Lower leg skin (tissue), 3 donors: ENCODE measurements around the gene SMAP1.

Source experiments
- POLR2A ChIP-seq, 2 donors: fragments of 450-650 bp; IDR thresholded peaks; one replicate each; pipeline ENCODE4 v1.6.1; 2016 to 2017; ENCODE audit warnings: antibody characterized with exemption in 2 of 2, mild to moderate bottlenecking in 1 of 2, moderate library complexity in 1 of 2
- TF ChIP-seq, protein P1 (sequence below), 3 donors: fragments of 450-650 bp; IDR thresholded peaks; one replicate each; pipeline ENCODE4 v1.5.1; 2016; ENCODE audit warnings: antibody characterized with exemption in 3 of 3, mild to moderate bottlenecking in 3 of 3, moderate library complexity in 2 of 3

DNA sequence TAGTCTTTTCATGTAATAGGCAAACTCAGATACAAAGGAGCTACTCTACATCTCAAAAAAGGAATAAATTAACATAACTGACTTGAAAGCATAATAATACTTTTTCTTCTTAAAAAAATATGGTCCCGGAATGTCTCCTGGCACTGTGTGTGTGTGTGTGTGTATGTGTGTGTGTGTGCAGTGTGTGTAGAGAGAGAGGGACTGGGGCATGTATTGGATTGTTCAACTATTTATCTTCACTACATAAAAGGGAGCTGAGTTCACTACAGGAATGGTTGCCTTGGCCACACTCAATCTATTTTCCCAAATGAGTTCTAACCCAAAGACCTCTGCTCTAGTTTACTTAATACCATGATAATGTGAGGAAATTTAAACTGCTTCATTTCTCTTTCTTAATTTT, 238.1 kb downstream of the SMAP1 start:
- no peak for TF ChIP-seq POLR2A (IDR thresholded peaks at IDR 0.05)
- TF ChIP-seq, protein P1, sequence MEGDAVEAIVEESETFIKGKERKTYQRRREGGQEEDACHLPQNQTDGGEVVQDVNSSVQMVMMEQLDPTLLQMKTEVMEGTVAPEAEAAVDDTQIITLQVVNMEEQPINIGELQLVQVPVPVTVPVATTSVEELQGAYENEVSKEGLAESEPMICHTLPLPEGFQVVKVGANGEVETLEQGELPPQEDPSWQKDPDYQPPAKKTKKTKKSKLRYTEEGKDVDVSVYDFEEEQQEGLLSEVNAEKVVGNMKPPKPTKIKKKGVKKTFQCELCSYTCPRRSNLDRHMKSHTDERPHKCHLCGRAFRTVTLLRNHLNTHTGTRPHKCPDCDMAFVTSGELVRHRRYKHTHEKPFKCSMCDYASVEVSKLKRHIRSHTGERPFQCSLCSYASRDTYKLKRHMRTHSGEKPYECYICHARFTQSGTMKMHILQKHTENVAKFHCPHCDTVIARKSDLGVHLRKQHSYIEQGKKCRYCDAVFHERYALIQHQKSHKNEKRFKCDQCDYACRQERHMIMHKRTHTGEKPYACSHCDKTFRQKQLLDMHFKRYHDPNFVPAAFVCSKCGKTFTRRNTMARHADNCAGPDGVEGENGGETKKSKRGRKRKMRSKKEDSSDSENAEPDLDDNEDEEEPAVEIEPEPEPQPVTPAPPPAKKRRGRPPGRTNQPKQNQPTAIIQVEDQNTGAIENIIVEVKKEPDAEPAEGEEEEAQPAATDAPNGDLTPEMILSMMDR (IDR thresholded peaks at IDR 0.05), result no peak
